Trophoblast cell (in vitro differentiated cells and primary cell): ENCODE results near the gene PDGFRA.

ENCODE experiments used
- DNase-seq, 2 donors: peaks; one replicate each; pipeline ENCODE4 v3.0.0-alpha.2; 2016
- H2AFZ ChIP-seq: 2 replicates; pipeline ENCODE4 v1.6.1; 2013; ENCODE audit warnings: low read length, moderate library complexity, mild to moderate bottlenecking; ENCODE audit not compliant: insufficient read depth, poor library complexity
- H2AK5ac ChIP-seq: 2 replicates; pipeline ENCODE4 v1.6.1; 2013; ENCODE audit warnings: mild to moderate bottlenecking, low read length
- H2BK120ac ChIP-seq: 2 replicates; pipeline ENCODE4 v1.6.1; 2013; ENCODE audit warnings: low read length, mild to moderate bottlenecking, moderate library complexity; ENCODE audit not compliant: insufficient read depth, poor library complexity
- H2BK12ac ChIP-seq: 2 replicates; pipeline ENCODE4 v1.6.1; 2013; ENCODE audit warnings: mild to moderate bottlenecking, low read length, moderate library complexity
- H2BK5ac ChIP-seq: 2 replicates; pipeline ENCODE4 v1.6.1; 2013; ENCODE audit warnings: low read length, low read depth, moderate library complexity, mild to moderate bottlenecking; ENCODE audit not compliant: poor library complexity
- H3K14ac ChIP-seq: 2 replicates; pipeline ENCODE4 v1.6.1; 2013; ENCODE audit warnings: mild to moderate bottlenecking, low read length
- H3K18ac ChIP-seq: 2 replicates; pipeline ENCODE4 v1.6.1; 2013; ENCODE audit warnings: mild to moderate bottlenecking, low read length
- H3K23ac ChIP-seq: 2 replicates; pipeline ENCODE4 v1.6.1; 2013; ENCODE audit warnings: low read length
- H3K27ac ChIP-seq: 2 replicates; pipeline ENCODE4 v1.5.1; 2013; ENCODE audit warnings: low read depth, mild to moderate bottlenecking, inconsistent platforms, low read length, moderate library complexity
- H3K27me3 ChIP-seq: 2 replicates; pipeline ENCODE4 v1.6.1; 2013; ENCODE audit warnings: inconsistent platforms, mild to moderate bottlenecking, low read length, moderate library complexity; ENCODE audit not compliant: insufficient read depth
- H3K36me3 ChIP-seq, 2 experiments: 1 replicate in 1 of 2; 2 replicates in 1 of 2; pipeline ENCODE4 v1.6.1; 2013; ENCODE audit warnings: low read length in 2 of 2, mild to moderate bottlenecking in 2 of 2, moderate library complexity in 1 of 2; ENCODE audit not compliant: insufficient read depth in 2 of 2, control insufficient read depth in 1 of 2
- H3K4ac ChIP-seq: 2 replicates; pipeline ENCODE4 v1.6.1; 2013; ENCODE audit warnings: low read depth, mild to moderate bottlenecking, low read length, moderate library complexity
- H3K4me1 ChIP-seq, 2 experiments: 1 replicate in 1 of 2; 2 replicates in 1 of 2; pipeline ENCODE4 v1.6.1; 2013; ENCODE audit warnings: low read length in 2 of 2, mild to moderate bottlenecking in 2 of 2, moderate library complexity in 1 of 2; ENCODE audit not compliant: insufficient read depth in 2 of 2, control insufficient read depth in 1 of 2
- H3K4me2 ChIP-seq: 2 replicates; pipeline ENCODE4 v1.6.1; 2013; ENCODE audit warnings: inconsistent platforms, mild to moderate bottlenecking, low read length, moderate library complexity
- H3K4me3 ChIP-seq: 2 replicates; pipeline ENCODE4 v1.5.1; 2013; ENCODE audit warnings: mild to moderate bottlenecking, low read depth, low read length, inconsistent platforms
- H3K79me1 ChIP-seq: one replicate; pipeline ENCODE4 v1.6.1; 2013; ENCODE audit warnings: low read length
- H3K79me2 ChIP-seq: 2 replicates; pipeline ENCODE4 v1.6.1; 2013; ENCODE audit warnings: low read length, mild to moderate bottlenecking; ENCODE audit not compliant: control insufficient read depth, insufficient read depth, poor library complexity
- H3K9ac ChIP-seq: 2 replicates; pipeline ENCODE4 v1.6.1; 2013; ENCODE audit warnings: mild to moderate bottlenecking, low read length
- H3K9me3 ChIP-seq: 2 replicates; pipeline ENCODE4 v1.6.1; 2013; ENCODE audit warnings: low read depth, mild to moderate bottlenecking, control low read depth, inconsistent platforms, low read length; ENCODE audit not compliant: insufficient read depth
- H4K12ac ChIP-seq: 2 replicates; pipeline ENCODE4 v1.6.1; 2013; ENCODE audit warnings: low read depth, mild to moderate bottlenecking, low read length, moderate library complexity
- H4K8ac ChIP-seq: 2 replicates; pipeline ENCODE4 v1.6.1; 2013; ENCODE audit warnings: low read depth, mild to moderate bottlenecking, low read length, moderate library complexity
- H4K91ac ChIP-seq: one replicate; pipeline ENCODE4 v1.6.1; 2013; ENCODE audit warnings: low read depth, mild to moderate bottlenecking, low read length, moderate library complexity
- WGBS: extraction: QIAGEN DNeasy Blood & Tissue Kit; methylation state at CpG from one replicate; pipeline ENCODE4 v1.1.7; 2013; ENCODE audit warnings: missing lambda C conversion rate; ENCODE audit not compliant: insufficient read length, insufficient coverage; ENCODE audit errors: extremely low coverage; 5-methylcytosine and 5-hydroxymethylcytosine counted together

The PDGFRA gene

DNA sequence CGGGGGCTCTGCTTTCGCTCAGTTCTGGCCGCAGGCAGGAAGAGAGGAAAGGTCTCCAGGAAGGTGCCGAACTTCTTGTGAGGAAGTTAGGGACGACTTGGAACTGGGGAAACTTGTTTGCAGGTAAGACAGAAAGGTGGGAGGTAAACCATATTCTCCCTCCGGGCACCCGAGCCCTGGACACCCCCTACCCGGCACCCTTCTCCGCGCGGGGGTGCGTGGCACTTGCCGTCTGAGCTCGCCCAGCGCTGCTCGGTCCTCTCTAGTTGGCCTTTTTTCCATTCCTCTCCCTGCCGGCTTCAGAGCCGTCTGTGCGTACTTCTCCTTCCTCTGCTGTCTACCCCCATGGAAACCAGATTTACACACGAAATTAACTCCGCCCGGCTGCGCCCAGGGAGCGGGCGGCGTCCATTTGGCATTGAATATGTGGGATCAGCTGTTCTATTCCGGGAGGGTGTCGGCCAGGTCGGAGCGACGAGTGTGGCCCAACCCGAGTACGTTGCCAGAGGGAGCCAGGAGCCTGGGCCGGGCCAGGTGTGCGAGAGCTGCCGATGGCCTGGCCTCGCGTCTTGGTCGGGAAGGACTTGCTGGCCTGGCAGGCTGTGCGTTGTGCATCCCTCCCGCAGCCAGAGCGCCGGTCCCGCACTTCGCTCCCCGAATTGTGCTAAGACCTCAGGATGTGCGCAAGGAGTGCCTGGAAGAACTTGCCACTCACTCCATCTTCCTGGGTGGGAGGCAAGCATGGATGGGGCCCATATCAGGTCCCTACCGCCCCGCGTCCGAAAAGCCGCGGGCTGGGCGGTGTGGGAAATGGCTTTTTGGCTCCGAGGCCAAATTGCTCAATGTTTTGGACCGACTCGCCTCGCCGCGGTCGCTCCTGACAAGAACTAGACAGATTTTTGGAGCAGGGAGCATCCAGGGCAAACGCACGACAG lies 1.7 kb downstream of the PDGFRA start:
- Histone ChIP-seq H2AK5ac (no peak overlapping the region), H2BK12ac (no peak overlapping the region), H2AFZ (no peak overlapping the region), H3K27me3 (peaks cover 17% of the 10 kb centered on the region), H2BK5ac (no peak overlapping the region), H3K36me3 (no peaks in the 10 kb centered on the region), H3K4me2 (peak overlapping the region; percentile 96), H4K91ac (peak overlapping the region; percentile 1), H3K4me3 (peak overlapping the region; percentile 75), H4K12ac (no peak overlapping the region), H2BK120ac (peak overlapping the region; percentile 14), H3K79me1 (peaks cover 40% of the 10 kb centered on the region), H3K14ac (peak overlapping the region; percentile 1), H3K79me2 (peaks cover 7% of the 10 kb centered on the region), H3K23ac (no peak overlapping the region), H3K4me1 (peaks cover 10 to 31% of the 10 kb centered on the region in 2 experiments), H4K8ac (peak overlapping the region; percentile 18), H3K4ac (no peak overlapping the region), H3K18ac (peak overlapping the region; percentile 5), H3K27ac (peak overlapping the region; percentile 0), H3K9me3 (peaks cover 2% of the 10 kb centered on the region), H3K9ac (peak overlapping the region; percentile 73)
- no CpG with 5 or more reads among the region's 63 CpGs for WGBS
- DNase-seq, result peak in 1 of 2 donors; percentile 31

GRCh38 chr4:54231419-54231767 lies 2.3 kb downstream of the PDGFRA start:
- DNase-seq, result no peak
- Histone ChIP-seq H3K23ac (no peak overlapping the region), H2BK5ac (no peak overlapping the region), H3K14ac (no peak overlapping the region), H3K4ac (no peak overlapping the region), H4K8ac (peak overlapping the region; percentile 2), H2BK12ac (no peak overlapping the region), H3K27ac (no peak overlapping the region), H3K36me3 (no peaks in the 10 kb centered on the region), H3K79me2 (peaks cover 7% of the 10 kb centered on the region), H2BK120ac (peak overlapping the region; percentile 9), H3K9ac (peak overlapping the region; percentile 19), H3K4me2 (peak overlapping the region; percentile 96), H3K79me1 (peaks cover 35% of the 10 kb centered on the region), H2AK5ac (no peak overlapping the region), H4K12ac (no peak overlapping the region), H3K18ac (peak overlapping the region; percentile 20), H3K4me1 (peaks cover 5 to 26% of the 10 kb centered on the region in 2 experiments), H4K91ac (peak overlapping the region; percentile 1), H2AFZ (no peak overlapping the region), H3K27me3 (peaks cover 17% of the 10 kb centered on the region), H3K4me3 (peak overlapping the region; percentile 75), H3K9me3 (peaks cover 2% of the 10 kb centered on the region)
- no CpG with 5 or more reads among the region's 20 CpGs for WGBS

DNA sequence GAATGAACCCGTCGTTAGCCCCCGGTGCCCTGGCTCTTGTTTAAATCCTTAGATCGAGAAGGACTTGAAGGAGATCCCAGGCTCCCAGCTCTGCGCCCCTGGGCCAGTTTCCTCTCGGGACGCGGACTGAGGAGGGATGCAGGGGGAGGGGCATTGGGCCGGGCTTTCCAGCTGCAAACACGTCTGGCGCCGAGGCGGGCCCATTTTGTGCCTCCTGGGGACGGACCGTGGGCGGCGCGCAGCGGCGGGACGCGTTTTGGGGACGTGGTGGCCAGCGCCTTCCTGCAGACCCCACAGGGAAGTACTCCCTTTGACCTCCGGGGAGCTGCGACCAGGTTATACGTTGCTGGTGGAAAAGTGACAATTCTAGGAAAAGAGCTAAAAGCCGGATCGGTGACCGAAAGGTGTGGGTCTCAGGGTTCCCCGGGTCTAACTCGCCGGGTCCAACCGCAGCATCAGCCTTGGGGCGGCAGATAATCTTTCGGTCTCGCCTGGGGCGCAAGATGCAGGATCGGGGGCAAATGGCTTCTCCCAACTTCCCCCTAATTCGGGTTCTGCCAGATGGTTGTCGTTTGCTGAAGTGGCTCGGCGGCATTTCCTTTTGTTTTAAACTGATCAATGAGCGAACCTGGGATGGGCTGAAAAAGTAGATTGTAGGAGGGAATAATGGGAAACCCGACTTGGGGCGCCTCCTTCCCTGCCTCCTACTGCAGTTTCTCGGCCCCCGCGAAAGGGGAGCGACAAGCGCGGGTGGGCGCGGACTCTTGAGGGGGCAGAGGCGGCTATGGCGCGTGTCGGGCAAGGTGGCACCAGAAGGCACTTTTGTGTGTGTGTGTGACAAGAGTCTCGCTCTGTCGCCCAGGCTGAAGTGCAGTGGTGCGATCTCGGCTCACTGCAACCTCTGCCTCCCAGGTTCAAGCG lies 2.9 kb downstream of the PDGFRA start:
- Histone ChIP-seq H3K23ac (no peak overlapping the region), H3K27ac (peak overlapping the region; percentile 20), H3K79me2 (peaks cover 5% of the 10 kb centered on the region), H4K12ac (peak overlapping the region; percentile 9), H3K36me3 (no peaks in the 10 kb centered on the region), H3K9me3 (peaks cover 2% of the 10 kb centered on the region), H2BK12ac (peak overlapping the region; percentile 7), H3K4ac (no peak overlapping the region), H4K91ac (peak overlapping the region; percentile 76), H2BK120ac (peak overlapping the region; percentile 78), H2BK5ac (no peak overlapping the region), H3K18ac (peak overlapping the region; percentile 72), H3K27me3 (peaks cover 14% of the 10 kb centered on the region), H3K9ac (peak overlapping the region; percentile 49), H3K4me1 (peaks cover 5 to 24% of the 10 kb centered on the region in 2 experiments), H4K8ac (peak overlapping the region; percentile 64), H3K4me2 (peak overlapping the region; percentile 96), H3K4me3 (peak overlapping the region; percentile 75), H2AK5ac (no peak overlapping the region), H3K79me1 (peaks cover 31% of the 10 kb centered on the region), H3K14ac (peak overlapping the region; percentile 21), H2AFZ (peak overlapping the region; percentile 20)
- no peak for DNase-seq
- no CpG with 5 or more reads among the region's 63 CpGs for WGBS

DNA sequence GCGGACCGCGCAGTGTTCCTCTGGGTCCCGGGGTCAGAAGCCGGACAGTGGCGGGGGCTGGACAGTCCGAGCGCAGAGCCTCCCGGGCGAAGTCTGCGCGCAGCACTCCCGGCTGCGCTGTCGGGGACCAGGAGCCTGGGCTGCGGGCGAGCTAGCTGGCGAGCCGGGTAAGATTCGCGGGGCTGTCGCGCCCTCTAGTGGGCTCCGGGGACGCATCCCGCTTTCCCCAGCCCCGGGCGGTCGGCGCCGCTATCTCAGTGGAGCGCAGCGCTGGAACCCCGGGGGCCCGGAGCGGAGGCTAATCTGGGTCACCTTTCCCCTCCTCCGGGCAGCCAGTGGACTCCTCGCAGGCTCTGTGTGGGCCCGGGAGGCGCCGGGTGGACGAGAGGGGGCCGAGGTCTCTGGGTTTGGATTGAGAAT lies 4.2 kb downstream of the PDGFRA start:
- Histone ChIP-seq H3K4ac (peak overlapping the region; percentile 61), H3K27me3 (peaks cover 14% of the 10 kb centered on the region), H3K23ac (no peak overlapping the region), H3K4me3 (peak overlapping the region; percentile 79), H3K4me1 (peaks cover under 1 to 25% of the 10 kb centered on the region in 2 experiments), H4K8ac (peak overlapping the region; percentile 79), H3K36me3 (no peaks in the 10 kb centered on the region), H2AFZ (peak overlapping the region; percentile 97), H3K9me3 (peaks cover 2% of the 10 kb centered on the region), H4K91ac (peak overlapping the region; percentile 52), H3K9ac (peak overlapping the region; percentile 82), H3K18ac (peak overlapping the region; percentile 86), H2BK12ac (peak overlapping the region; percentile 29), H3K27ac (peak overlapping the region; percentile 74), H2AK5ac (no peak overlapping the region), H3K79me1 (peaks cover 21% of the 10 kb centered on the region), H2BK5ac (peak overlapping the region; percentile 36), H2BK120ac (peak overlapping the region; percentile 19), H4K12ac (no peak overlapping the region), H3K79me2 (peaks cover 5% of the 10 kb centered on the region), H3K4me2 (peak overlapping the region; percentile 80), H3K14ac (peak overlapping the region; percentile 31)
- WGBS, result no CpG with 5 or more reads among the region's 43 CpGs
- DNase-seq, result peak; percentile 89 to 96
